ENCODE measurements around the gene SHC2.

- TF ChIP-seq POLR2AphosphoS5 (IDR thresholded peaks at IDR 0.05; ENCODE audit: borderline replicate concordance, low read depth, low read length), result no peak
- no peak for TF ChIP-seq EZH2 (IDR thresholded peaks at IDR 0.05)
Observed at GRCh38 chr19:438416-438958, 22.3 kb downstream of the SHC2 start.

Data from SK-N-MC (cell line).